Measurements from ENCODE around the gene MRPS5. TPM values are rescaled to one million over a fixed set of nuclear protein-coding genes. Genes with fewer than 3 reads are reported as not detected.
"Not testable (repeated sequence)": the region's sequence is repeated elsewhere in the genome, so short reads cannot be mapped to it uniquely, and the experiment has no call there.

Gene MRPS5
- total RNA-seq, 1 donor from 2014 or later, result 47.6 TPM

- no peaks in the 10 kb centered on the region for H3K4me1 Mint-ChIP-seq
- DNase-seq (ENCODE audit: low spot score in 2 of 2, unreplicated experiment in 2 of 2), result no peak
- H3K4me3 Mint-ChIP-seq, result no peak overlapping the region
- H3K27me3 Mint-ChIP-seq (ENCODE audit: low read depth), result no peaks in the 10 kb centered on the region
- no peak for TF ChIP-seq CTCF (IDR thresholded peaks at IDR 0.05; ENCODE audit: unreplicated experiment)
- H3K27ac Mint-ChIP-seq, result no peak overlapping the region
- no peaks in the 10 kb centered on the region for H3K9me3 Mint-ChIP-seq
- peaks cover 37% of the 10 kb centered on the region for H3K36me3 Mint-ChIP-seq
These were observed 15.5 kb downstream of the MRPS5 start for GRCh38 chr2:95106081-95106480.

GRCh38 chr2:95104606-95105005 lies 17.0 kb downstream of the MRPS5 start:
- Mint-ChIP-seq H3K4me3 (no peak overlapping the region), H3K36me3 (peaks cover 40% of the 10 kb centered on the region), H3K27ac (no peak overlapping the region), H3K9me3 (no peaks in the 10 kb centered on the region), H3K4me1 (no peaks in the 10 kb centered on the region), H3K27me3 (ENCODE audit: low read depth) (no peaks in the 10 kb centered on the region)
- TF ChIP-seq CTCF (IDR thresholded peaks at IDR 0.05; ENCODE audit: unreplicated experiment), result no peak
- DNase-seq (ENCODE audit: low spot score in 2 of 2, unreplicated experiment in 2 of 2), result no peak

DNA sequence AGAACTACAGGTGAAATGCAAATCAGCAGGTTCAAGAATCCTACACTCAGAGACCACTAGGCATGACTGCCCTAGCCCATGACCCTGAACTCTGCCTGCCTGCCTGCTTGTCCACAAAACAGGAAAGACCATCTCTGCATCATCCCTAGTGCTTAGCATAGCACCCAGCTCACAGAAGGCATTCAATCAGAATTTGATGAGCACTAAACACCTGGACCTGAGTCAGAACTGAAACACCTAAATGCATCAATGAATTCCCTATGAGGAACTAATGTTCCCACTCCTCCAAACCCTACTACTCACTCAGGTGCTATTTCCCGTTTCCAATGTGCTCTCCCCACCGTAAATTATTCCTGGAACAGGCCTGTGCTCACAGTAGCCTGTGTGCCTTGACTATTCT lies 21.7 kb downstream of the MRPS5 start:
- peaks cover 12% of the 10 kb centered on the region for H3K9me3 Mint-ChIP-seq
- no peak for DNase-seq (ENCODE audit: low spot score in 2 of 2, unreplicated experiment in 2 of 2)
- no peaks in the 10 kb centered on the region for H3K4me1 Mint-ChIP-seq
- no peak overlapping the region for H3K4me3 Mint-ChIP-seq
- H3K27ac Mint-ChIP-seq, result no peak overlapping the region
- H3K27me3 Mint-ChIP-seq (ENCODE audit: low read depth), result no peaks in the 10 kb centered on the region
- TF ChIP-seq CTCF (IDR thresholded peaks at IDR 0.05; ENCODE audit: unreplicated experiment), result no peak
- H3K36me3 Mint-ChIP-seq, result peaks cover 62% of the 10 kb centered on the region

DNA sequence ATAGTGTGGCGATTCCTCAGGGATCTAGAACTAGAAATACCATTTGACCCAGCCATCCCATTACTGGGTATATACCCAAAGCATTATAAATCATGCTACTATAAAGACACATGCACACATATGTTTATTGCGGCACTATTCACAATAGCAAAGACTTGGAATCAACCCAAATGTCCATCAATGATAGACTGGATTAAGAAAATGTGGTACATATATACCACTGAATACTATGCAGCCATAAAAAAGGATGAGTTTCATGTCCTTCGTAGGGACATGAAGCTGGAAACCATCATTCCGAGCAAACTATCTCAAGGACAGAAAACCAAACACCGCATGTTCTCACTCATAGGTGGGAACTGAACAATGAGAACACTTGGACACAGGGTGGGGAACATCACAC lies 23.3 kb downstream of the MRPS5 start:
- DNase-seq (ENCODE audit: low spot score in 2 of 2, unreplicated experiment in 2 of 2); H3K4me1 Mint-ChIP-seq; H3K4me3 Mint-ChIP-seq; H3K27me3 Mint-ChIP-seq (ENCODE audit: low read depth); H3K27ac Mint-ChIP-seq: not testable (repeated sequence)
- Mint-ChIP-seq H3K9me3 (peaks cover 21% of the 10 kb centered on the region), H3K36me3 (peaks cover 72% of the 10 kb centered on the region)

- H3K27me3 Mint-ChIP-seq (ENCODE audit: low read depth), result no peaks in the 10 kb centered on the region
- TF ChIP-seq CTCF (IDR thresholded peaks at IDR 0.05; ENCODE audit: unreplicated experiment), result no peak
- H3K36me3 Mint-ChIP-seq, result peaks cover 71% of the 10 kb centered on the region
- DNase-seq (ENCODE audit: low spot score in 2 of 2, unreplicated experiment in 2 of 2), result no peak
- H3K4me3 Mint-ChIP-seq, result no peak overlapping the region
- no peak overlapping the region for H3K27ac Mint-ChIP-seq
- H3K4me1 Mint-ChIP-seq, result no peaks in the 10 kb centered on the region
- H3K9me3 Mint-ChIP-seq, result peaks cover 16% of the 10 kb centered on the region
These were observed 29.6 kb downstream of the MRPS5 start for GRCh38 chr2:95091885-95092555.

DNA sequence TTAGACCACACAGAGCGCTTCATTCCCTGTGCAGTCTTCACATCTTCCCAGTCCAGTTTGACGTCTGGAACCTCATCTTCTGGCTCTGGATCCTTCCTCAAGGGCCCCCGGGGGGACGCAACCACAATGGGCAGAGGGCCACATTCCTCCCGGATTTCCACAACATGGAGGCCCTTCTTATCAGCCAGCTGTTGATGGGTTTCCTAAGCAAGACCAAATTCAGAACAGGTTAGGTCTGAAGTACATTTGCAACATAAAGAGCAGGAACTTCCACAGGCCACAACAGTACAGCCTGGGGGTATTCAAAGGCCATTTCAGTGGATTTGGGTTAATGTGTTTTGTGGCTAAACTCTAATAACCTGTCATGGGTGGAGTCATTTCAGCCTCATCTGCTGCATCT lies 34.2 kb downstream of the MRPS5 start:
- Mint-ChIP-seq H3K9me3 (peaks cover 14% of the 10 kb centered on the region), H3K27ac (no peak overlapping the region), H3K36me3 (peaks cover 54% of the 10 kb centered on the region), H3K4me1 (no peaks in the 10 kb centered on the region), H3K4me3 (no peak overlapping the region), H3K27me3 (ENCODE audit: low read depth) (no peaks in the 10 kb centered on the region)
- no peak for TF ChIP-seq CTCF (IDR thresholded peaks at IDR 0.05; ENCODE audit: unreplicated experiment)
- no peak for DNase-seq (ENCODE audit: low spot score in 2 of 2, unreplicated experiment in 2 of 2)
